Natural killer cell (primary cell): ENCODE data around the gene MACO1. TPM values are rescaled to one million over a fixed set of nuclear protein-coding genes. Genes with fewer than 3 reads are reported as not detected.
A peak's percentile ranks its signal among the peaks of the same experiment; 100 is the strongest.

Source experiments
- ATAC-seq, 3 donors: fragments of 150-1000 bp in 2 of 3; fragments of 200-7000 bp in 1 of 3; cut with Tn5 transposase; 1 replicate in 1 of 3; 2 replicates in 2 of 3; pipeline ENCODE4 v1.10.0; 2021; ENCODE audit warnings: mild to moderate bottlenecking in 2 of 3, moderate library complexity in 2 of 3
- DNase-seq, 2 donors: peaks; one replicate each; pipeline versions ENCODE4 v3.0.0 to v3.0.0-alpha.2; 2013 to 2021; ENCODE audit warnings: mixed read lengths in 1 of 2
- H3K27ac ChIP-seq: one replicate; pipeline ENCODE4 v1.5.1; 2013; ENCODE audit warnings: mild to moderate bottlenecking, low read length
- H3K27me3 ChIP-seq: one replicate; pipeline ENCODE4 v1.6.1; 2013; ENCODE audit warnings: low read length; ENCODE audit not compliant: control insufficient read depth, insufficient read depth
- H3K36me3 ChIP-seq: one replicate; pipeline ENCODE4 v1.6.1; 2013; ENCODE audit warnings: low read length; ENCODE audit not compliant: control insufficient read depth, insufficient read depth
- H3K4me1 ChIP-seq: one replicate; pipeline ENCODE4 v1.6.1; 2013; ENCODE audit warnings: low read length; ENCODE audit not compliant: control insufficient read depth, insufficient read depth
- H3K4me3 ChIP-seq: one replicate; pipeline ENCODE4 v1.5.1; 2013; ENCODE audit warnings: low read length
- H3K9me3 ChIP-seq: one replicate; pipeline ENCODE4 v1.6.1; 2013; ENCODE audit warnings: low read length; ENCODE audit not compliant: control insufficient read depth, insufficient read depth
- H3K27ac Mint-ChIP-seq, 2 donors: one replicate each; pipeline ENCODE4 v1.8.0; 2022; ENCODE audit warnings: mild to moderate bottlenecking in 2 of 2, mixed read lengths in 2 of 2, moderate library complexity in 1 of 2
- H3K27me3 Mint-ChIP-seq, 2 donors: one replicate each; pipeline ENCODE4 v1.8.0; 2022; ENCODE audit warnings: low read depth in 2 of 2, mixed read lengths in 2 of 2
- H3K36me3 Mint-ChIP-seq: one replicate; pipeline ENCODE4 v1.8.0; 2022; ENCODE audit warnings: mixed read lengths
- H3K4me1 Mint-ChIP-seq, 2 donors: one replicate each; pipeline ENCODE4 v1.8.0; 2022; ENCODE audit warnings: mixed read lengths in 2 of 2
- H3K4me3 Mint-ChIP-seq: one replicate; pipeline ENCODE4 v1.8.0; 2022; ENCODE audit warnings: mild to moderate bottlenecking, moderate library complexity, mixed read lengths
- H3K9me3 Mint-ChIP-seq, 2 donors: one replicate each; pipeline ENCODE4 v1.8.0; 2022; ENCODE audit warnings: mixed read lengths in 2 of 2
- CTCF ChIP-seq: fragments of 200-600 bp; IDR thresholded peaks from one replicate; pipeline ENCODE4 v1.8.0; 2022; ENCODE audit warnings: antibody characterized with exemption
- WGBS: methylation state at CpG from one replicate; pipeline ENCODE4 v1.1.7; 2013; ENCODE audit warnings: missing lambda C conversion rate; ENCODE audit not compliant: insufficient coverage; 5-methylcytosine and 5-hydroxymethylcytosine counted together
- intact Hi-C: fragments of 100-400 bp; cut with micrococcal nuclease; formaldehyde crosslinking; loops from one replicate; pipeline ENCODE4 v1.14.2; 2022
- total RNA-seq, 4 donors: library from RNA; stranded (reverse); fragments of 120-200 nt in 1 of 4; gene quantifications; one replicate each; pipeline versions ENCODE4 v1.2.3 to v1.2.4, GENCODE V29; 2013 to 2022

The MACO1 gene
- total RNA-seq, 3 donors from 2014 or later (not counting 1 experiment from before 2014, with no cell fraction given) = 15.9 to 19.6 (median 16.9) TPM

- Mint-ChIP-seq H3K36me3 (no peaks in the 10 kb centered on the region), H3K4me3 (peak overlapping the region; percentile 98), H3K9me3 (no peaks in the 10 kb centered on the region), H3K27ac (peak overlapping the region; percentile 99 to 100), H3K4me1 (peaks cover 46 to 49% of the 10 kb centered on the region in 2 donors), H3K27me3 (no peaks in the 10 kb centered on the region)
- peak in 1 of 2 donors; percentile 87 for DNase-seq
- peak overlapping the region; percentile 100 for H3K27ac ChIP-seq
- no peaks in the 10 kb centered on the region for H3K9me3 ChIP-seq
- under 1% methylated on average over 89 of the region's 89 CpGs for WGBS
- no peaks in the 10 kb centered on the region for H3K27me3 ChIP-seq
- TF ChIP-seq CTCF = no peak
- H3K4me3 ChIP-seq = peak overlapping the region; percentile 100
- H3K36me3 ChIP-seq = no peaks in the 10 kb centered on the region
- intact Hi-C loops = loop anchor here (5.0 kb wide), 1 partner anchor 94 kb away; the partner anchor contains the start of gene TMEM50A
- ATAC-seq = peak; percentile 24 to 57 (median 47)
- H3K4me1 ChIP-seq = peaks cover 7% of the 10 kb centered on the region
Observed at GRCh38 chr1:25430967-25431881, 527 bp downstream of the MACO1 start.

- ATAC-seq = no peak
- Histone ChIP-seq H3K4me3 (peak overlapping the region; percentile 40), H3K27me3 (no peaks in the 10 kb centered on the region), H3K9me3 (no peaks in the 10 kb centered on the region), H3K36me3 (no peaks in the 10 kb centered on the region), H3K27ac (no peak overlapping the region), H3K4me1 (peaks cover 7% of the 10 kb centered on the region)
- WGBS = 7% methylated on average over 4 of the region's 6 CpGs
- Mint-ChIP-seq H3K4me3 (peak overlapping the region; percentile 93), H3K36me3 (no peaks in the 10 kb centered on the region), H3K4me1 (peaks cover 53 to 54% of the 10 kb centered on the region in 2 donors), H3K9me3 (no peaks in the 10 kb centered on the region), H3K27ac (peak overlapping the region; percentile 83 to 89), H3K27me3 (no peaks in the 10 kb centered on the region)
- intact Hi-C loops = loop anchor here (5.0 kb wide), 1 partner anchor 95 kb away; the partner anchor contains the start of gene TMEM50A
- no peak for TF ChIP-seq CTCF
- DNase-seq = peak in 1 of 2 donors; percentile 22
Observed at GRCh38 chr1:25431955-25432719, 1.4 kb downstream of the MACO1 start.

- no peaks in the 10 kb centered on the region for H3K9me3 ChIP-seq
- ATAC-seq = no peak
- H3K4me3 Mint-ChIP-seq = peak overlapping the region; percentile 65
- H3K4me1 ChIP-seq = peaks cover 7% of the 10 kb centered on the region
- H3K4me3 ChIP-seq = no peak overlapping the region
- WGBS = 95% methylated on average over 3 of the region's 6 CpGs
- H3K36me3 Mint-ChIP-seq = no peaks in the 10 kb centered on the region
- no peak for DNase-seq
- H3K36me3 ChIP-seq = no peaks in the 10 kb centered on the region
- H3K4me1 Mint-ChIP-seq = peaks cover 53 to 54% of the 10 kb centered on the region in 2 donors
- no peaks in the 10 kb centered on the region for H3K9me3 Mint-ChIP-seq
- no peaks in the 10 kb centered on the region for H3K27me3 ChIP-seq
- intact Hi-C loops = loop anchor here (5.0 kb wide), 1 partner anchor 96 kb away; the partner anchor contains the start of gene TMEM50A
- no peak overlapping the region for H3K27ac ChIP-seq
- peak overlapping the region; percentile 83 to 89 for H3K27ac Mint-ChIP-seq
- no peaks in the 10 kb centered on the region for H3K27me3 Mint-ChIP-seq
- TF ChIP-seq CTCF = no peak
Observed at GRCh38 chr1:25432749-25433388, 2.2 kb downstream of the MACO1 start.
